Stomach (tissue), 9 donors: Measurements from ENCODE around the gene CCNJL. TPM values are rescaled to one million over a fixed set of nuclear protein-coding genes. Genes with fewer than 3 reads are reported as not detected.

ENCODE experiments used
- DNase-seq, 2 donors: peaks; one replicate each; pipeline versions ENCODE4 v3.0.0 to v3.0.0-alpha.2; 2013 to 2019
- H3K27ac ChIP-seq, 5 donors: fragments of 200-600 bp in 4 of 5; sonication (generic) in 4 of 5; one replicate each; pipeline ENCODE4 v1.5.1; 2013 to 2019; ENCODE audit warnings: mild to moderate bottlenecking in 1 of 5, moderate library complexity in 1 of 5
- H3K27me3 ChIP-seq, 3 donors: fragments of 200-600 bp; sonication (generic); one replicate each; pipeline ENCODE4 v1.5.1; 2017 to 2019; ENCODE audit warnings: mixed run types in 1 of 3
- H3K36me3 ChIP-seq, 4 donors: fragments of 200-600 bp; sonication (generic); 1 replicate in 3 of 4; 2 replicates in 1 of 4; pipeline ENCODE4 v1.5.1; 2016 to 2019
- H3K4me1 ChIP-seq, 4 donors: fragments of 200-600 bp; sonication (generic); one replicate each; pipeline ENCODE4 v1.5.1; 2016 to 2019
- H3K4me3 ChIP-seq, 4 donors: fragments of 200-600 bp; sonication (generic) in 3 of 4; one replicate each; pipeline ENCODE4 v1.5.1; 2016 to 2019; ENCODE audit warnings: mild to moderate bottlenecking in 1 of 4
- H3K9me3 ChIP-seq, 4 donors: fragments of 200-600 bp; sonication (generic); one replicate each; pipeline ENCODE4 v1.5.1; 2016 to 2019
- CTCF ChIP-seq, 7 experiments: fragments of 450-650 bp in 4 of 7; fragments of 200-600 bp in 3 of 7; sonication (generic) in 3 of 7; IDR thresholded peaks; one replicate each; pipeline ENCODE4 v1.5.1; 2016 to 2019; ENCODE audit warnings: antibody characterized with exemption in 7 of 7, control low read depth in 2 of 7, mild to moderate bottlenecking in 1 of 7
- EP300 ChIP-seq: sonication (generic); formaldehyde crosslinking; IDR thresholded peaks from one replicate; pipeline ENCODE4 v1.6.1; 2017; ENCODE audit warnings: antibody characterized with exemption
- POLR2A ChIP-seq, 4 donors: fragments of 450-650 bp; IDR thresholded peaks; one replicate each; pipeline ENCODE4 v1.6.1; 2016; ENCODE audit warnings: antibody characterized with exemption in 4 of 4, control low read depth in 2 of 4, mild to moderate bottlenecking in 1 of 4, moderate library complexity in 1 of 4
- POLR2AphosphoS5 ChIP-seq, 3 donors: sonication (generic); formaldehyde crosslinking; IDR thresholded peaks; one replicate each; pipeline ENCODE4 v1.6.1; 2016; ENCODE audit warnings: antibody characterized with exemption in 3 of 3
- whole genome bisulfite sequencing, 5 donors: extraction: QIAGEN DNeasy Blood & Tissue Kit in 3 of 5; methylation state at CpG; one replicate each; pipeline versions ENCODE4 v1.1.5 to v1.1.7; 2013 to 2018; 5-methylcytosine and 5-hydroxymethylcytosine counted together
- intact Hi-C: fragments of 100-400 bp; cut with DNase I; formaldehyde crosslinking; loops from one replicate; pipeline ENCODE4 v1.15.1; 2023; ENCODE audit warnings: low total_unique reads
- polyA plus RNA-seq, 3 donors: library from polyadenylated mRNA; stranded (reverse); fragments of 200-250 nt; gene quantifications; one replicate each; pipeline ENCODE4 v1.2.3, GENCODE V29; 2013
- total RNA-seq, 5 donors: library from RNA; depleted of rRNA; stranded (reverse); fragments of >200 nt; gene quantifications; one replicate each; pipeline versions ENCODE4 v1.1.0 to v1.2.3, GENCODE V29; 2014 to 2016
- donor health status: healthy with polysubstance abuse.
- donor health status: Bipolar disorder and iron deficiency.
- donor health status: healthy.

Gene CCNJL
- total and polyA plus RNA-seq, 8 donors, result 1.4 to 104 (median 3.5) TPM

GRCh38 chr5:160311491-160312133 is 752 bp downstream of the CCNJL start:
- peak in 1 of 2 donors; percentile 56 for DNase-seq

GRCh38 chr5:160310552-160311295 is 1.6 kb downstream of the CCNJL start:
- H3K27ac ChIP-seq, result peak overlapping the region in 1 of 5 donors; percentile 34
- TF ChIP-seq EP300 (no peak), POLR2A (IDR thresholded peaks at IDR 0.05) (no peak), POLR2AphosphoS5 (IDR thresholded peaks at IDR 0.05) (no peak), CTCF (IDR thresholded peaks at IDR 0.05) (no peak)
- DNase-seq, result no peak
- peaks cover 14 to 34% (median 20%) of the 10 kb centered on the region in 4 donors for H3K4me1 ChIP-seq
- H3K27me3 ChIP-seq, result peaks cover 0 to 43% (median 12%) of the 10 kb centered on the region in 3 donors
- WGBS, 5 donors, result 89 to 95% (median 94%) methylated on average over 4 of the region's 4 CpGs
- no peaks in the 10 kb centered on the region for H3K9me3 ChIP-seq
- H3K36me3 ChIP-seq, result no peaks in the 10 kb centered on the region
- peak overlapping the region in 2 of 4 donors; percentile 56 to 72 for H3K4me3 ChIP-seq
- intact Hi-C loops, result no loop called here

More at GRCh38 chr5:160311491-160312133, 752 bp downstream of the CCNJL start:
- H3K4me1 ChIP-seq, result peaks cover 13 to 42% (median 19%) of the 10 kb centered on the region in 4 donors
- TF ChIP-seq EP300 (no peak), CTCF (IDR thresholded peaks at IDR 0.05) (no peak), POLR2AphosphoS5 (IDR thresholded peaks at IDR 0.05) (no peak), POLR2A (IDR thresholded peaks at IDR 0.05) (no peak)
- intact Hi-C loops, result no loop called here
- WGBS, 5 donors, result 5 to 10% (median 6%) methylated on average over 23 to 45 of the region's 45 CpGs
- no peaks in the 10 kb centered on the region for H3K9me3 ChIP-seq
- peak overlapping the region; percentile 44 to 84 (median 68) for H3K27ac ChIP-seq
- H3K4me3 ChIP-seq, result peak overlapping the region; percentile 56 to 72 (median 62)
- H3K27me3 ChIP-seq, result peaks cover 0 to 43% (median 12%) of the 10 kb centered on the region in 3 donors
- H3K36me3 ChIP-seq, result no peaks in the 10 kb centered on the region

GRCh38 chr5:160310140-160310539 is 2.2 kb downstream of the CCNJL start:
- Histone ChIP-seq H3K27ac (no peak overlapping the region), H3K4me1 (peaks cover 14 to 28% (median 20%) of the 10 kb centered on the region in 4 donors), H3K36me3 (no peaks in the 10 kb centered on the region), H3K4me3 (no peak overlapping the region), H3K27me3 (peaks cover 0 to 43% (median 12%) of the 10 kb centered on the region in 3 donors), H3K9me3 (no peaks in the 10 kb centered on the region)
- no peak for DNase-seq
- TF ChIP-seq POLR2A (IDR thresholded peaks at IDR 0.05) (no peak), POLR2AphosphoS5 (IDR thresholded peaks at IDR 0.05) (no peak), EP300 (no peak), CTCF (IDR thresholded peaks at IDR 0.05) (no peak)
- 64 to 82% (median 73%) methylated on average over 4 of the region's 4 CpGs for WGBS, 5 donors
- intact Hi-C loops, result no loop called here

- Histone ChIP-seq H3K36me3 (peaks cover 0 to 5% (median 0%) of the 10 kb centered on the region in 4 donors), H3K27me3 (peaks cover 0 to 18% (median 2%) of the 10 kb centered on the region in 3 donors), H3K4me1 (peaks cover 1 to 12% (median 6%) of the 10 kb centered on the region in 4 donors), H3K9me3 (no peaks in the 10 kb centered on the region), H3K4me3 (no peak overlapping the region), H3K27ac (no peak overlapping the region)
- DNase-seq, result peak in 1 of 2 donors; percentile 37
- no peak for TF ChIP-seq EP300
- no peak for TF ChIP-seq POLR2AphosphoS5 (IDR thresholded peaks at IDR 0.05)
- no peak for TF ChIP-seq POLR2A (IDR thresholded peaks at IDR 0.05)
- TF ChIP-seq CTCF (IDR thresholded peaks at IDR 0.05), result no peak
- intact Hi-C loops, result no loop called here
- WGBS, 5 donors, result 62 to 79% (median 64%) methylated on average over 4 of the region's 4 CpGs
Observed at GRCh38 chr5:160306696-160307095, 5.7 kb downstream of the CCNJL start.
